Stimulated activated CD4-positive, alpha-beta T cell treated with anti-CD3 and anti-CD28 coated beads, Interleukin-2, amount 100 ng/mL, for 24 hours (primary cell): ENCODE data around the gene SH3GL1.
A peak's percentile ranks its signal among the peaks of the same experiment; 100 is the strongest.

ENCODE experiments used
- DNase-seq, 2 donors: peaks; one replicate each; pipeline ENCODE4 v3.0.0-alpha.2; 2020

The SH3GL1 gene

GRCh38 chr19:4431808-4432674, 31.7 kb upstream of the SH3GL1 start:
- DNase-seq = no peak

- DNase-seq = no peak
Measured at GRCh38 chr19:4431296-4431695, 30.9 kb upstream of the SH3GL1 start.

GRCh38 chr19:4430760-4431159, 30.4 kb upstream of the SH3GL1 start:
- DNase-seq = no peak

GRCh38 chr19:4429771-4430171, 29.4 kb upstream of the SH3GL1 start:
- no peak for DNase-seq

- DNase-seq = no peak
Measured at GRCh38 chr19:4429256-4429655, 28.9 kb upstream of the SH3GL1 start.

GRCh38 chr19:4428326-4428975, 28.1 kb upstream of the SH3GL1 start:
- no peak for DNase-seq

GRCh38 chr19:4425537-4425936, 25.2 kb upstream of the SH3GL1 start:
- no peak for DNase-seq

- no peak for DNase-seq
Measured at GRCh38 chr19:4423416-4424126, 23.2 kb upstream of the SH3GL1 start.

GRCh38 chr19:4416268-4416667, 15.9 kb upstream of the SH3GL1 start:
- DNase-seq = no peak

GRCh38 chr19:4415352-4415751, 15.0 kb upstream of the SH3GL1 start:
- DNase-seq = no peak

GRCh38 chr19:4414800-4415321, 14.5 kb upstream of the SH3GL1 start:
- no peak for DNase-seq

- no peak for DNase-seq
Measured at GRCh38 chr19:4414144-4414799, 13.9 kb upstream of the SH3GL1 start.

- no peak for DNase-seq
Measured at GRCh38 chr19:4413588-4413987, 13.2 kb upstream of the SH3GL1 start.

- no peak for DNase-seq
Measured at GRCh38 chr19:4409123-4409933, 9.0 kb upstream of the SH3GL1 start.

GRCh38 chr19:4406626-4407025, 6.3 kb upstream of the SH3GL1 start:
- no peak for DNase-seq

GRCh38 chr19:4405977-4406376, 5.6 kb upstream of the SH3GL1 start:
- no peak for DNase-seq

GRCh38 chr19:4403005-4403761, 2.8 kb upstream of the SH3GL1 start:
- no peak for DNase-seq

- DNase-seq = peak; percentile 99
Measured at GRCh38 chr19:4402171-4403004, 2.0 kb upstream of the SH3GL1 start, which contains the start of gene CHAF1A. Gene CHAF1A (plus strand): TSS chr19:4402640. CDS start chr19:4402763, 123 bp downstream.

- DNase-seq = no peak
Measured at GRCh38 chr19:4401769-4402170, 1.4 kb upstream of the SH3GL1 start.

GRCh38 chr19:4399812-4400134, 574 bp downstream of the SH3GL1 start:
- peak in 1 of 2 donors; percentile 20 for DNase-seq
